Measurements from ENCODE around the gene SPTSSA.

DNA sequence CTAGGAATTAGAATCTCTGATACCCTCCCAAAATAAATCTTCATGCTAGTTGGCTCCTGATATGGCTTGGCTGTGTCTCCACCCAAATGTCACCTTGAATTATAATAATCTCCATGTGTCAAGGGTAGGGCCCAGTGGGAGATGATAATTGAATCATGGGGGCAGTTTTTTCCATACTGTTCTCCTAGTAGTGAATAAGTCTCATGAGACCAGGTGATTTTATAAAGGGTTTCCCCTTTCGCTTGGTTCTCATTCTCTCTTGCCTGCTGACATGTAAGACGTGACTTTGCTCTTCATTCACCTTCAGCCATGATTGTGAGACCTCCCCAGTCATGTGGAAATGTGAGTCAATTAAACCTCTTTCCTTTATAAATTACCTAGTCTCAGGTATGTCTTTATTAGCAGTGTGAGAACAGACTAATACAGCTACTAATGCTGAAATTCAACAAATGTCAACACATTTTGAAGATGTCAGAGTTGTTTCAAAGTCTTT, 12.2 kb upstream of the SPTSSA start:
- TF ChIP-seq ZNF24 (tag by site-specific recombination; IDR thresholded peaks at IDR 0.05) (no peak), ZNF175 (tag by site-specific recombination; IDR thresholded peaks at IDR 0.05) (no peak), ZNF157 (tag by site-specific recombination; IDR thresholded peaks at IDR 0.05) (no peak), ZFP41 (tag by site-specific recombination; IDR thresholded peaks at IDR 0.05; ENCODE audit: borderline replicate concordance) (no peak), ZBTB7A (tag by site-specific recombination; IDR thresholded peaks at IDR 0.05; ENCODE audit: low read depth) (no peak), ZNF138 (tag by site-specific recombination; IDR thresholded peaks at IDR 0.05; ENCODE audit: borderline replicate concordance) (no peak), ZNF311 (tag by site-specific recombination; IDR thresholded peaks at IDR 0.05; ENCODE audit: borderline replicate concordance) (no peak), ZNF248 (tag by site-specific recombination; IDR thresholded peaks at IDR 0.05) (no peak), ZNF266 (tag by site-specific recombination; IDR thresholded peaks at IDR 0.05; ENCODE audit: low read depth) (no peak), ZNF530 (tag by site-specific recombination; IDR thresholded peaks at IDR 0.05; ENCODE audit: low read depth) (no peak), PRDM1 (tag by site-specific recombination; IDR thresholded peaks at IDR 0.05) (no peak), MYNN (tag by site-specific recombination; IDR thresholded peaks at IDR 0.05; ENCODE audit: borderline replicate concordance) (no peak)
- TF ChIP-seq, protein P1, sequence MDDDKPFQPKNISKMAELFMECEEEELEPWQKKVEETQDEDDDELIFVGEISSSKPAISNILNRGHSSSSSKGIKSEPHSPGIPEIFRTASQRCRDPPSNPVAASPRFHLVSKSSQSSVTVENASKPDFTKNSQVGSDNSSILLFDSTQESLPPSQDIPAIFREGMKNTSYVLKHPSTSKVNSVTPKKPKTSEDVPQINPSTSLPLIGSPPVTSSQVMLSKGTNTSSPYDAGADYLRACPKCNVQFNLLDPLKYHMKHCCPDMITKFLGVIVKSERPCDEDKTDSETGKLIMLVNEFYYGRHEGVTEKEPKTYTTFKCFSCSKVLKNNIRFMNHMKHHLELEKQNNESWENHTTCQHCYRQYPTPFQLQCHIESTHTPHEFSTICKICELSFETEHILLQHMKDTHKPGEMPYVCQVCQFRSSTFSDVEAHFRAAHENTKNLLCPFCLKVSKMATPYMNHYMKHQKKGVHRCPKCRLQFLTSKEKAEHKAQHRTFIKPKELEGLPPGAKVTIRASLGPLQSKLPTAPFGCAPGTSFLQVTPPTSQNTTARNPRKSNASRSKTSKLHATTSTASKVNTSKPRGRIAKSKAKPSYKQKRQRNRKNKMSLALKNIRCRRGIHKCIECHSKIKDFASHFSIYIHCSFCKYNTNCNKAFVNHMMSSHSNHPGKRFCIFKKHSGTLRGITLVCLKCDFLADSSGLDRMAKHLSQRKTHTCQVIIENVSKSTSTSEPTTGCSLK (tag by site-specific recombination; IDR thresholded peaks at IDR 0.05): no peak
- TF ChIP-seq, protein P2, sequence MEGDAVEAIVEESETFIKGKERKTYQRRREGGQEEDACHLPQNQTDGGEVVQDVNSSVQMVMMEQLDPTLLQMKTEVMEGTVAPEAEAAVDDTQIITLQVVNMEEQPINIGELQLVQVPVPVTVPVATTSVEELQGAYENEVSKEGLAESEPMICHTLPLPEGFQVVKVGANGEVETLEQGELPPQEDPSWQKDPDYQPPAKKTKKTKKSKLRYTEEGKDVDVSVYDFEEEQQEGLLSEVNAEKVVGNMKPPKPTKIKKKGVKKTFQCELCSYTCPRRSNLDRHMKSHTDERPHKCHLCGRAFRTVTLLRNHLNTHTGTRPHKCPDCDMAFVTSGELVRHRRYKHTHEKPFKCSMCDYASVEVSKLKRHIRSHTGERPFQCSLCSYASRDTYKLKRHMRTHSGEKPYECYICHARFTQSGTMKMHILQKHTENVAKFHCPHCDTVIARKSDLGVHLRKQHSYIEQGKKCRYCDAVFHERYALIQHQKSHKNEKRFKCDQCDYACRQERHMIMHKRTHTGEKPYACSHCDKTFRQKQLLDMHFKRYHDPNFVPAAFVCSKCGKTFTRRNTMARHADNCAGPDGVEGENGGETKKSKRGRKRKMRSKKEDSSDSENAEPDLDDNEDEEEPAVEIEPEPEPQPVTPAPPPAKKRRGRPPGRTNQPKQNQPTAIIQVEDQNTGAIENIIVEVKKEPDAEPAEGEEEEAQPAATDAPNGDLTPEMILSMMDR (tag by site-specific recombination; IDR thresholded peaks at IDR 0.05): no peak

Measured in HEK293 (cell line).